ENCODE results near the gene UNC5C. TPM values are rescaled to one million over a fixed set of nuclear protein-coding genes. Genes with fewer than 3 reads are reported as not detected.

Gene UNC5C
- total and polyA plus RNA-seq, 2 of the 4 experiments (the other 2 are of a cell fraction): under 0.01 TPM

DNA sequence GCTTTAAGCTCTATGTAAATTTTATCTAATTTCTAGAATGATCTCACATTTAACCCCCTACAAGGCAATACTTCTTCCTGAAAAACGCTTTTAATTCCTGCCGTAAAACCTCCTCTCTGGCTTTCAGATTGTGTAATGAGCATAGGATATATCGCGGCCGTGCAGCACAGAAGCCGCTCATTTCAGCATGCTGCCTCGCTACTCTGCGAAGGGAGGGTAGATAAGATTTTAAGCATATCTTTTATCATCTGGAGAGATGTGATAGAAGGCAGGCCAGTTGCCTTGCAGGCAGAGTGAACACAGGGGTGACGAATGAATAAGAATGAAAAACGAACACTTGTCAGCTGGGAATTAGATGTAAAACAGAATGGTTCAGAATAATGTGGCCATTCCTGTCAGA lies 265.5 kb downstream of the UNC5C start:
- Histone ChIP-seq H3K23ac (ENCODE audit: low read depth, low read length) (no peak overlapping the region), H3K4me2 (ENCODE audit: low read depth, low read length) (no peak overlapping the region), H4K91ac (ENCODE audit: insufficient read depth, low read depth, low read length) (no peak overlapping the region), H3K56ac (ENCODE audit: extremely low read depth, insufficient read depth, low read length) (no peak overlapping the region), H3K9me3 (ENCODE audit: control insufficient read depth, insufficient read depth, low read length) (no peaks in the 10 kb centered on the region), H3K9me1 (ENCODE audit: insufficient read depth, low read length) (no peaks in the 10 kb centered on the region), H4K20me1 (ENCODE audit: insufficient read depth, low read length) (no peaks in the 10 kb centered on the region), H3K27ac (ENCODE audit: insufficient read depth, low read length) (no peak overlapping the region), H3K4ac (ENCODE audit: low read depth, low read length) (no peak overlapping the region), H2AFZ (replicated peaks; ENCODE audit: low read length, poor library complexity) (no peak overlapping the region), H3K36me3 (ENCODE audit: control insufficient read depth, insufficient read depth, low read length) (no peaks in the 10 kb centered on the region), H4K5ac (ENCODE audit: low read depth, low read length) (no peak overlapping the region), H2BK120ac (ENCODE audit: low read depth, low read length) (no peak overlapping the region), H3K14ac (replicated peaks; ENCODE audit: low read depth, low read length) (no peak overlapping the region), H3K4me1 (ENCODE audit: control insufficient read depth, insufficient read depth, low read length) (no peaks in the 10 kb centered on the region), H4K8ac (ENCODE audit: low read depth in 2 of 2, low read length in 2 of 2) (no peak overlapping the region), H3K27me3 (ENCODE audit: control insufficient read depth, insufficient read depth, low read length) (no peaks in the 10 kb centered on the region), H3K4me3 (ENCODE audit: insufficient read depth, low read depth, low read length) (no peak overlapping the region), H2AK9ac (replicated peaks; ENCODE audit: low read depth, low read length, poor library complexity) (no peak overlapping the region), H2AK5ac (ENCODE audit: low read depth, low read length) (no peak overlapping the region), H2BK5ac (ENCODE audit: low read depth, low read length, poor library complexity, severe bottlenecking) (no peak overlapping the region), H2BK15ac (ENCODE audit: low read depth, low read length) (no peak overlapping the region), H3K18ac (ENCODE audit: low read depth, low read length) (no peak overlapping the region), H3K9ac (ENCODE audit: low read depth, low read length) (no peak overlapping the region), H2BK20ac (ENCODE audit: low read depth, low read length) (no peak overlapping the region), H3K79me1 (ENCODE audit: low read depth in 1 of 2, low read length in 2 of 2) (no peaks in the 10 kb centered on the region)
- DNase-seq (no peak), ATAC-seq (ENCODE audit: low read depth) (no peak)
- ChIA-PET CTCF (interaction anchor here (1.0 kb wide), 1 partner anchor 109 kb away, joined by 4 read pairs; no protein-coding TSS in a partner anchor), POLR2A (ENCODE audit: unreplicated experiment) (no interaction called here)
- intact Hi-C loops (cut with micrococcal nuclease) (no loop called here), dilution Hi-C loops (cut with HindIII; ENCODE audit: low sequenced_read_pairs, unreplicated experiment) (no loop called here), in situ Hi-C loops (cut with MboI; ENCODE audit: low sequenced_read_pairs) (no loop called here)
- TF ChIP-seq NFE2L2 (IDR thresholded peaks at IDR 0.05; ENCODE audit: low read depth, low read length) (no peak), RFX5 (IDR thresholded peaks at IDR 0.05; ENCODE audit: low read depth, low read length) (no peak), RAD21 (IDR thresholded peaks at IDR 0.05; ENCODE audit: low read length) (no peak), BHLHE40 (IDR thresholded peaks at IDR 0.05; ENCODE audit: low read depth, low read length) (no peak), CEBPB (IDR thresholded peaks at IDR 0.05; ENCODE audit: low read depth, low read length) (no peak), FOS (IDR thresholded peaks at IDR 0.05; ENCODE audit: low read depth, low read length) (no peak), MAZ (IDR thresholded peaks at IDR 0.05; ENCODE audit: borderline replicate concordance, low read depth, low read length) (no peak), CHD1 (IDR thresholded peaks at IDR 0.05; ENCODE audit: low read depth, low read length) (no peak)
- TF ChIP-seq, protein P1, sequence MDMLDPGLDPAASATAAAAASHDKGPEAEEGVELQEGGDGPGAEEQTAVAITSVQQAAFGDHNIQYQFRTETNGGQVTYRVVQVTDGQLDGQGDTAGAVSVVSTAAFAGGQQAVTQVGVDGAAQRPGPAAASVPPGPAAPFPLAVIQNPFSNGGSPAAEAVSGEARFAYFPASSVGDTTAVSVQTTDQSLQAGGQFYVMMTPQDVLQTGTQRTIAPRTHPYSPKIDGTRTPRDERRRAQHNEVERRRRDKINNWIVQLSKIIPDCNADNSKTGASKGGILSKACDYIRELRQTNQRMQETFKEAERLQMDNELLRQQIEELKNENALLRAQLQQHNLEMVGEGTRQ (IDR thresholded peaks at IDR 0.05; ENCODE audit: low read depth, low read length): no peak
- TF ChIP-seq, protein P2, sequence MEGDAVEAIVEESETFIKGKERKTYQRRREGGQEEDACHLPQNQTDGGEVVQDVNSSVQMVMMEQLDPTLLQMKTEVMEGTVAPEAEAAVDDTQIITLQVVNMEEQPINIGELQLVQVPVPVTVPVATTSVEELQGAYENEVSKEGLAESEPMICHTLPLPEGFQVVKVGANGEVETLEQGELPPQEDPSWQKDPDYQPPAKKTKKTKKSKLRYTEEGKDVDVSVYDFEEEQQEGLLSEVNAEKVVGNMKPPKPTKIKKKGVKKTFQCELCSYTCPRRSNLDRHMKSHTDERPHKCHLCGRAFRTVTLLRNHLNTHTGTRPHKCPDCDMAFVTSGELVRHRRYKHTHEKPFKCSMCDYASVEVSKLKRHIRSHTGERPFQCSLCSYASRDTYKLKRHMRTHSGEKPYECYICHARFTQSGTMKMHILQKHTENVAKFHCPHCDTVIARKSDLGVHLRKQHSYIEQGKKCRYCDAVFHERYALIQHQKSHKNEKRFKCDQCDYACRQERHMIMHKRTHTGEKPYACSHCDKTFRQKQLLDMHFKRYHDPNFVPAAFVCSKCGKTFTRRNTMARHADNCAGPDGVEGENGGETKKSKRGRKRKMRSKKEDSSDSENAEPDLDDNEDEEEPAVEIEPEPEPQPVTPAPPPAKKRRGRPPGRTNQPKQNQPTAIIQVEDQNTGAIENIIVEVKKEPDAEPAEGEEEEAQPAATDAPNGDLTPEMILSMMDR (conservative IDR thresholded peaks at IDR 0.05; ENCODE audit: low read depth, low read length): no peak
- TF ChIP-seq, protein P3, sequence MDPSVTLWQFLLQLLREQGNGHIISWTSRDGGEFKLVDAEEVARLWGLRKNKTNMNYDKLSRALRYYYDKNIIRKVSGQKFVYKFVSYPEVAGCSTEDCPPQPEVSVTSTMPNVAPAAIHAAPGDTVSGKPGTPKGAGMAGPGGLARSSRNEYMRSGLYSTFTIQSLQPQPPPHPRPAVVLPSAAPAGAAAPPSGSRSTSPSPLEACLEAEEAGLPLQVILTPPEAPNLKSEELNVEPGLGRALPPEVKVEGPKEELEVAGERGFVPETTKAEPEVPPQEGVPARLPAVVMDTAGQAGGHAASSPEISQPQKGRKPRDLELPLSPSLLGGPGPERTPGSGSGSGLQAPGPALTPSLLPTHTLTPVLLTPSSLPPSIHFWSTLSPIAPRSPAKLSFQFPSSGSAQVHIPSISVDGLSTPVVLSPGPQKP (IDR thresholded peaks at IDR 0.05; ENCODE audit: borderline replicate concordance, low read depth, low read length): no peak
- WGBS, 2 experiments (ENCODE audit: extremely low coverage in 2 of 2, insufficient read length in 1 of 2): 88% methylated on average over 6 of the region's 10 CpGs; no CpG with 5 or more reads in 1 of the 2 experiments
- BruUV-seq (replicated peaks): no TSS peak
